Mesothelial cell of epicardium (in vitro differentiated cells): ENCODE measurements around the gene ZC3H10. TPM values are rescaled to one million over a fixed set of nuclear protein-coding genes. Genes with fewer than 3 reads are reported as not detected.
A peak's percentile ranks its signal among the peaks of the same experiment; 100 is the strongest.

Experiments used
- DNase-seq, 2 experiments: peaks; one replicate each; pipeline ENCODE4 v3.0.0; 2021; ENCODE audit warnings: low spot score in 2 of 2; ENCODE audit not compliant: unreplicated experiment in 2 of 2
- H3K27ac Mint-ChIP-seq: 2 replicates; pipeline ENCODE4 v1.8.0; 2021; ENCODE audit warnings: mixed read lengths
- H3K27me3 Mint-ChIP-seq: 2 replicates; pipeline ENCODE4 v1.8.0; 2021; ENCODE audit warnings: low read depth, mixed read lengths
- H3K36me3 Mint-ChIP-seq: 2 replicates; pipeline ENCODE4 v1.8.0; 2021; ENCODE audit warnings: mixed read lengths
- H3K4me1 Mint-ChIP-seq: 2 replicates; pipeline ENCODE4 v1.8.0; 2021; ENCODE audit warnings: mixed read lengths
- H3K4me3 Mint-ChIP-seq: 2 replicates; pipeline ENCODE4 v1.8.0; 2021; ENCODE audit warnings: mild to moderate bottlenecking, moderate library complexity, mixed read lengths
- H3K9me3 Mint-ChIP-seq: 2 replicates; pipeline ENCODE4 v1.8.0; 2021; ENCODE audit warnings: mixed read lengths
- total RNA-seq: library from RNA; stranded (reverse); gene quantifications from 3 replicates; pipeline ENCODE4 v1.2.1, GENCODE V29; 2021
- TF ChIP-seq, protein P1 (sequence below): fragments of 200-600 bp; sonication (generic); IDR thresholded peaks from one replicate; pipeline ENCODE4 v1.5.0; 2021; ENCODE audit warnings: antibody characterized with exemption; ENCODE audit not compliant: unreplicated experiment

The ZC3H10 gene
- total RNA-seq, 1 donor from 2014 or later: 7.8 TPM

DNA sequence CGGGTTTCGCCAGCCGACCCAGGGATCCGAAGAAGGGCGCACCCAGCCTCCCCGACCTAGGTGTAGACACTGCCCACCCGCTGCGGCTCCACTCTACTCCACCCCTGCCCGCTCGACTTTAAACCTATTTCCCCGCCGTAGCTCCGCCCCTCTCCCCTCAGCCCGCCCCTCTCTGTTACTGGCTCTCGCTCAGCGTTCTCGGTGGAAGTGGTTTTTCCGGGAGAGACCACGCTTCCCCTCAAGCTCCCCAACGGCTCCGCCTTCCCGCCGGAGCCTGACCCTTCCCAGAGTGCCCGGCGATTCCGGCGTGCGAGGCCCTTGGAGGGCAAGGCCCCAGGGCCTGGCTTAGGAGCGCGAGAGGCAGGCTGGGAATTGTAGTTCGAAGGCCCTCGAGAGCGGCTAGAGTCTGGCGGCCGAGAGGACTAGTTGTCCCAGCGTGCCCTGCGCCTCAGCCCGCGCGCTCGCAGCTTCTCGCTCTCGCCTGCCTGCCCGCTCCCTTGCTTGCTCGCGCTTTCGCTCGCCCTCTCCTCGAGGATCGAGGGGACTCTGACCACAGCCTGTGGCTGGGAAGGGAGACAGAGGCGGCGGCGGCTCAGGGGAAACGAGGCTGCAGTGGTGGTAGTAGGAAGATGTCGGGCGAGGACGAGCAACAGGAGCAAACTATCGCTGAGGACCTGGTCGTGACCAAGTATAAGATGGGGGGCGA is 13.8 kb upstream of the ZC3H10 start, which contains the start of gene PA2G4:
Gene PA2G4, plus strand, starts transcription at position 451 of the 706 bp plus-strand sequence. Its CDS starts 179 bp downstream, at position 630.
- TF ChIP-seq, protein P1, sequence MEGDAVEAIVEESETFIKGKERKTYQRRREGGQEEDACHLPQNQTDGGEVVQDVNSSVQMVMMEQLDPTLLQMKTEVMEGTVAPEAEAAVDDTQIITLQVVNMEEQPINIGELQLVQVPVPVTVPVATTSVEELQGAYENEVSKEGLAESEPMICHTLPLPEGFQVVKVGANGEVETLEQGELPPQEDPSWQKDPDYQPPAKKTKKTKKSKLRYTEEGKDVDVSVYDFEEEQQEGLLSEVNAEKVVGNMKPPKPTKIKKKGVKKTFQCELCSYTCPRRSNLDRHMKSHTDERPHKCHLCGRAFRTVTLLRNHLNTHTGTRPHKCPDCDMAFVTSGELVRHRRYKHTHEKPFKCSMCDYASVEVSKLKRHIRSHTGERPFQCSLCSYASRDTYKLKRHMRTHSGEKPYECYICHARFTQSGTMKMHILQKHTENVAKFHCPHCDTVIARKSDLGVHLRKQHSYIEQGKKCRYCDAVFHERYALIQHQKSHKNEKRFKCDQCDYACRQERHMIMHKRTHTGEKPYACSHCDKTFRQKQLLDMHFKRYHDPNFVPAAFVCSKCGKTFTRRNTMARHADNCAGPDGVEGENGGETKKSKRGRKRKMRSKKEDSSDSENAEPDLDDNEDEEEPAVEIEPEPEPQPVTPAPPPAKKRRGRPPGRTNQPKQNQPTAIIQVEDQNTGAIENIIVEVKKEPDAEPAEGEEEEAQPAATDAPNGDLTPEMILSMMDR: no peak
- H3K9me3 Mint-ChIP-seq: no peaks in the 10 kb centered on the region
- peak within 1 kb of the TSS; percentile 98 for H3K27ac Mint-ChIP-seq
- peak within 1 kb of the TSS; percentile 96 for H3K4me3 Mint-ChIP-seq
- peaks cover 29% of the 10 kb centered on the region for H3K4me1 Mint-ChIP-seq
- peak; percentile 91 to 94 for DNase-seq
- H3K27me3 Mint-ChIP-seq: no peaks in the 10 kb centered on the region
- H3K36me3 Mint-ChIP-seq: peaks cover 22% of the 10 kb centered on the region

DNA sequence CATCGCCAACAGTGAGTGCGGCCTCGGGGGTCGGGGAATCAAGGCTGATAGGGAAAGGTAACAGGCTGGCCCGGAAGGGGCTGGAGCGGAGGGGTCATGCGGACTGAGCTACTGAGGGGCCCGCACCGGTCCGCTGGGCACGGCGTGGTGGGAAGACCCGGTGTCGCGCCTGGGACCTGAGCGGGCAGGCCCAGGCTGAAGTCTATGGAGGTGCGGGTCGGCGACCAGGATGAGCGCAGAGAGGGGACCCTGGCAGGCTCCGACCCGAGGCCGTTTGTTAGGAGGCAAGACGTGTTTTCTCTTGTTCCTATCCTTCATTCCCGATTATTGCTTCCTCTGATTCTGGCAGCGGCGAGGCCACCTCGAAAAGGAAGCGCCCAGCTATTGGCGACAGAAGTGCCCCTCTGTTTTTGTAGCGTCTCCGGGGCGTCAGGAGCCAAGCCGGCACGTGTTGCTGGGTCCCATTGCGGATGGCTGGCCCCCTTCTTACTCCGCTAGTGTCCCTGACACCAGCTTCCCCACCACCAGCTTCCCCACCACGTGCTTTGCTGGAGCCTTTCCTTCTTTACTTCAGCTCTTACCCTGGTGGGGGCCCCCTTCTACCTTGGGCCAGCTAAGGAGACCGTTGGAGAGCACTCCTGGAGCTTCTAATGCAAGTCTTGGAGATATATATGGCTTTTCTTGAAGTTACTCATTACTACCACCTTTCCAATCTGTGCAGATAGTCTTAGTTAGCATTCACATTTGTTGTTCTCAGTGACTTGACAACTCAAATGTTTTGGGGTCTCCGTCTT is 13.1 kb upstream of the ZC3H10 start:
- DNase-seq: peak in 1 of 2 experiments; percentile 48
- no peaks in the 10 kb centered on the region for H3K9me3 Mint-ChIP-seq
- TF ChIP-seq, protein P1: no peak
- peaks cover 19% of the 10 kb centered on the region for H3K36me3 Mint-ChIP-seq
- H3K27me3 Mint-ChIP-seq: no peaks in the 10 kb centered on the region
- peaks cover 29% of the 10 kb centered on the region for H3K4me1 Mint-ChIP-seq
- peak overlapping the region; percentile 98 for H3K27ac Mint-ChIP-seq
- peak overlapping the region; percentile 96 for H3K4me3 Mint-ChIP-seq

DNA sequence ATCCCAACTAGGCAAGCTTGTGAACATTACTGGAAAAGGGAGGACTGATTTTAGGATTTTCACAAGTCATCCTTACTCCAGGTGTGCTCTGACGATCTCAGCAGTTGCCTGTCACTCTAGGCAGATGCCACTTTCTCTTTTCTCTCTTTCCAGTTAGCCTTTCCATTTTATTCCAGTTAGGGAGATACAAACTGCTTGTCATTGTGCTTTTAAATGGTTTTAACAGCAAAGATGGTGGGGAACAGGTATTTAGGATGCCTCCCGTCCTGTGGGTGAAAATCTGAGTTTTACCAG is 12.5 kb upstream of the ZC3H10 start:
- H3K4me3 Mint-ChIP-seq: peak overlapping the region; percentile 96
- no peak for DNase-seq
- H3K27me3 Mint-ChIP-seq: no peaks in the 10 kb centered on the region
- H3K4me1 Mint-ChIP-seq: peaks cover 29% of the 10 kb centered on the region
- H3K36me3 Mint-ChIP-seq: peaks cover 22% of the 10 kb centered on the region
- TF ChIP-seq, protein P1: no peak
- no peaks in the 10 kb centered on the region for H3K9me3 Mint-ChIP-seq
- peak overlapping the region; percentile 98 for H3K27ac Mint-ChIP-seq

DNA sequence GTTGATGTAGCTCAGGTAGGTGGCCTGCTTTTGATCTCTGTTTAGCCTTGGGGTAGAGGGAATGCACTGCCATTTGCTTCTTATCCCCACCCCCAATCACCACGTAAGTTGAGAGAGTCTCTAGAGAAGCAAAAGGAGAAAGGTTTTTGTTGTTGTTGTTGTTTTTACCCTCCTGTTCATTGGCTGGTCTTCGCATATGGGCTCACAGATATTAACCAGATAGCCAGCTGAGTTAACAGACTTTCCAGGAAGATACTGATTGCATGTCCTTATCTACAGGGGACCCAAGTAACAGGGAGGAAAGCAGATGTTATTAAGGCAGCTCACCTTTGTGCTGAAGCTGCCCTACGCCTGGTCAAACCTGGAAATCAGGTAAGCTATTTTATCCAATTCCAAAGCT is 10.8 kb upstream of the ZC3H10 start:
- peaks cover 29% of the 10 kb centered on the region for H3K4me1 Mint-ChIP-seq
- TF ChIP-seq, protein P1: no peak
- H3K4me3 Mint-ChIP-seq: no peak overlapping the region
- no peak overlapping the region for H3K27ac Mint-ChIP-seq
- DNase-seq: no peak
- H3K27me3 Mint-ChIP-seq: no peaks in the 10 kb centered on the region
- peaks cover 28% of the 10 kb centered on the region for H3K36me3 Mint-ChIP-seq
- H3K9me3 Mint-ChIP-seq: no peaks in the 10 kb centered on the region

DNA sequence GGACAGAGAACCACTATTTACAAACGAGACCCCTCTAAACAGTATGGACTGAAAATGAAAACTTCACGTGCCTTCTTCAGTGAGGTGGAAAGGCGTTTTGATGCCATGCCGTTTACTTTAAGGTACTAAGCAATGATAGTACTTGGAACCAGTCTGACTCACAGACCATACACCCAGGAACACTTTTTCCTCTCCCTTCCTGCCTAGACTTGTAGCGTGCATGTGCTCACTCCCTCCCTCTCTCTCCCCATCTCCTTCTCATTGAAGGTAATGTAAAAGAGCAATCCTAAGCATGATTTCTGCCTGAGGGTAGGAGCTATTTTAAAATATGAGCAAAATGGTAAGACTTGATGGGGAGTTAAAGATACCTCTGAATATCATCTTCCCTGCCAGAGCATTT is 7.5 kb upstream of the ZC3H10 start:
- Mint-ChIP-seq H3K27me3 (no peaks in the 10 kb centered on the region), H3K27ac (no peak overlapping the region), H3K4me1 (peaks cover 15% of the 10 kb centered on the region), H3K4me3 (no peak overlapping the region), H3K36me3 (peaks cover 40% of the 10 kb centered on the region), H3K9me3 (no peaks in the 10 kb centered on the region)
- DNase-seq: no peak
- TF ChIP-seq, protein P1: no peak
